ENCODE data around the gene MRPS18B.

The MRPS18B gene

DNA sequence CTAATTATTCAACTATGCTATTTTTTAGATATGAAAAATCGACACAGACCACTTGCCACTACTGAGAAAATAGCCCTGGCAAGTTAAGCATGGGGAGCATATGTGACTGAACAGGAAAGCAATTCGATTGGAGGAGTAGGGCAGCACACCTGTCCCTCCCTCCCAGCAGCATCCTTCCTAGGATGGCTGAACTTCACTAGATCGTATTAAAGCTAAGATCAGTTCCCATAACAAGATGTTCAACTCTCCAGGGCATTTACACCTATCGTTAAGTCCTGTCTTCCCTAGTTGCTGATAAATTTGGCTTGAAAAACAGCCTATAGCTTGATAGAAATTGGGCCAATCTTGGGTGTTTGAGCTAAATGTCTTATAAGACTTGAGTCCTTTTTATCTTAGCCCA lies 7.6 kb upstream of the MRPS18B start:
- Mint-ChIP-seq H3K27me3 (ENCODE audit: low read depth, poor library complexity) (peaks cover under 1% of the 10 kb centered on the region), H3K9me3 (no peaks in the 10 kb centered on the region), H3K27ac (peak overlapping the region; percentile 43), H3K4me3 (no peak overlapping the region), H3K36me3 (ENCODE audit: low read depth) (peaks cover 64% of the 10 kb centered on the region), H3K4me1 (peaks cover 64% of the 10 kb centered on the region)
- TF ChIP-seq, protein P1, sequence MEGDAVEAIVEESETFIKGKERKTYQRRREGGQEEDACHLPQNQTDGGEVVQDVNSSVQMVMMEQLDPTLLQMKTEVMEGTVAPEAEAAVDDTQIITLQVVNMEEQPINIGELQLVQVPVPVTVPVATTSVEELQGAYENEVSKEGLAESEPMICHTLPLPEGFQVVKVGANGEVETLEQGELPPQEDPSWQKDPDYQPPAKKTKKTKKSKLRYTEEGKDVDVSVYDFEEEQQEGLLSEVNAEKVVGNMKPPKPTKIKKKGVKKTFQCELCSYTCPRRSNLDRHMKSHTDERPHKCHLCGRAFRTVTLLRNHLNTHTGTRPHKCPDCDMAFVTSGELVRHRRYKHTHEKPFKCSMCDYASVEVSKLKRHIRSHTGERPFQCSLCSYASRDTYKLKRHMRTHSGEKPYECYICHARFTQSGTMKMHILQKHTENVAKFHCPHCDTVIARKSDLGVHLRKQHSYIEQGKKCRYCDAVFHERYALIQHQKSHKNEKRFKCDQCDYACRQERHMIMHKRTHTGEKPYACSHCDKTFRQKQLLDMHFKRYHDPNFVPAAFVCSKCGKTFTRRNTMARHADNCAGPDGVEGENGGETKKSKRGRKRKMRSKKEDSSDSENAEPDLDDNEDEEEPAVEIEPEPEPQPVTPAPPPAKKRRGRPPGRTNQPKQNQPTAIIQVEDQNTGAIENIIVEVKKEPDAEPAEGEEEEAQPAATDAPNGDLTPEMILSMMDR (IDR thresholded peaks at IDR 0.05) = no peak
- DNase-seq = no peak

DNA sequence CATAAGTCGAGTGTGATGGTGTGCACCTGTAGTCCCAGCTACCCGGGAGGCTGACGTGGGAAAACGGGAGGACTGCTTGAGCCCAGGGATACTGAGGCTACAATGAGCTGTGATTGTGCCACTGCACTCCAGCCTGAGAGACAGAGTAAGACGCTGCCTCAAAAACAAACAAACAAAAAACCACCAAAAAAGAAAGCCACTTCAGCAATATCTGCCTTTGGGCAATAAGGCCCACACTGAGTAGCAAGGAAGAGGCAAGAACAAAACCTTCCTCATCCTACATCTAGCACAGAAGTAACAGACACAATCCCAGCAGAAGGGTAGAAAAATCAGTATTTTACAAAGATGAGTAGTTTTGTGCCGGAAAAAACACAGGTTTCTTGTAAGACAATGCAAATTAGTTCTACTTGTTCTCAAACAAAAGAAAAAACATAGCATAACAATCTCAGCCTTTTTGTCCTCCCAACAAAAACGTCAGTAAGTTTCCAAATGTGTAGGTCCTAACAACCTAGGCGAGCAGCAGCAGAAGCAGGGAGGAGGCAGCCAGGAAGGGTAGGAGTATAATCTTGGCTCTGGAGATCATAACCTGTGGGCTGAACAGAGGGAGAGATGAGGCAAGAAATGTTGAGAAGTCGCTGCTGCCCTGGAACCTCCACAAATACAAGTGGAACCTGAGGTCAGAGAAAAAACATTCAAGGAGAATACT lies 6.3 kb upstream of the MRPS18B start:
- H3K9me3 Mint-ChIP-seq = no peaks in the 10 kb centered on the region
- peaks cover 64% of the 10 kb centered on the region for H3K36me3 Mint-ChIP-seq (ENCODE audit: low read depth)
- DNase-seq = no peak
- peaks cover 4% of the 10 kb centered on the region for H3K27me3 Mint-ChIP-seq (ENCODE audit: low read depth, poor library complexity)
- TF ChIP-seq, protein P1 (IDR thresholded peaks at IDR 0.05) = no peak
- peak overlapping the region; percentile 63 for H3K27ac Mint-ChIP-seq
- H3K4me3 Mint-ChIP-seq = no peak overlapping the region
- peaks cover 74% of the 10 kb centered on the region for H3K4me1 Mint-ChIP-seq

DNA sequence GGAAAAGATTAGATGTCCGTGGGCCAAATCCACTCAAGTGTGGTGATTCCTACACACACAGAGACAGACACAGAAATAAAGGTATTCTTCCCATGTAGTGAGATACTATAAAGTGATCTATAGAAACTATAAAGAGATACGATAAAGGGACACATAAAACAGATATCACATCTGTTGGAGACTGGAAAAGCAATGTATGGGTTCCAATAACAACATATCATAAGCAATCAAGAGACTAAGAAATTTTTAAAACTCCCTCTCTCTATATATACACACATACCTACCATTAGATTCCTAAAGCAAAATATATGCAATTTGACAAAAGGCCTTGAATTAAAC lies 5.8 kb upstream of the MRPS18B start:
- DNase-seq = no peak
- H3K27me3 Mint-ChIP-seq (ENCODE audit: low read depth, poor library complexity) = peaks cover 9% of the 10 kb centered on the region
- peak overlapping the region; percentile 33 for H3K27ac Mint-ChIP-seq
- H3K9me3 Mint-ChIP-seq = no peaks in the 10 kb centered on the region
- H3K4me1 Mint-ChIP-seq = peaks cover 76% of the 10 kb centered on the region
- TF ChIP-seq, protein P1 (IDR thresholded peaks at IDR 0.05) = no peak
- peak overlapping the region; percentile 10 for H3K4me3 Mint-ChIP-seq
- H3K36me3 Mint-ChIP-seq (ENCODE audit: low read depth) = peaks cover 64% of the 10 kb centered on the region

DNA sequence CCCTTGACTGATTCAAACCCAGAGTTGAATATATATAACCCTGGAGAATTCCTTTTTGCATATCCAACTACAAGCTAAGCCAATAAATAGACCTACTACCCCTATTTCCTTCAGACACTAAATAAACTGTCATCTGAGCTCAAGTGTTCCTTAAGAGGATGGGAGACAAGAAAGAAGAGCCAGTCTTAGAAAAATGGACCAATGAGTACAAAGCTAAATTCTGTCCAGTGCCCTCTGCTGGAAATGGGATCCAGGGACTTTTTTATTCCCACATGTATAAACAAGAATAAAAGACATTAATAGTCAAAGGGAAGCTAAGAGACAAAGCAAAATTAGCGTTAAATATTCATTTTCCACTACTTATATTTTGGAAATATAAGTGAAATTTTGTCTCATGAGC lies 5.4 kb upstream of the MRPS18B start:
- no peaks in the 10 kb centered on the region for H3K9me3 Mint-ChIP-seq
- no peak overlapping the region for H3K27ac Mint-ChIP-seq
- peaks cover 79% of the 10 kb centered on the region for H3K4me1 Mint-ChIP-seq
- peaks cover 11% of the 10 kb centered on the region for H3K27me3 Mint-ChIP-seq (ENCODE audit: low read depth, poor library complexity)
- DNase-seq = no peak
- H3K4me3 Mint-ChIP-seq = peak overlapping the region; percentile 10
- peaks cover 64% of the 10 kb centered on the region for H3K36me3 Mint-ChIP-seq (ENCODE audit: low read depth)
- TF ChIP-seq, protein P1 (IDR thresholded peaks at IDR 0.05) = no peak

DNA sequence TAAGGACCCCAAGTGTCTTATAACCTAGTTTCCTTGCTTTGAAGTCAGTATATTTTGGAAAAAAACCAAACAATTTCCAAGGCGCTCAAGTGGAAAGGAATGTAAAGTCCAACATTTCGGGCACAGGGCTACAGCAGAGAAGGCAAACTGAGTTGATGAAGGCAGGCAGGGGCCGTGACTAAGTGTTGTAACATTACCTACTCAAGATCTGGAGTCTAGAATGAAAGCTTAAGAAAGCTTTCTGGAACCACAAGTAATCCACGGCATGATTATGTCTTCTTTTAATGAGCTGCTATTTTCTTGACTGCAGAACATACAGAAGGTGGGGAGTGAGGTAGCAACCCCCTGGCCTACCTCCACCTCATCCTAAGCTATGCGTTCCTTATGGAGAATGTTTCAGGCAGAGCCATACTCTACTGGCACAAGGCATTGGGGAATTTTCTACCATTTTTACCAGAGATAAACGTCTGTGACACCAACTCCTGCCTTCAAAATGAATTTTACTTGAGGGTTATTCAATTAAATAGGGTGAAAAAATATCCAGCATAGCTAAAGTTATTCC lies 4.9 kb upstream of the MRPS18B start:
- Mint-ChIP-seq H3K27me3 (ENCODE audit: low read depth, poor library complexity) (peaks cover 11% of the 10 kb centered on the region), H3K4me3 (peak overlapping the region; percentile 100), H3K36me3 (ENCODE audit: low read depth) (peaks cover 59% of the 10 kb centered on the region), H3K27ac (peak overlapping the region; percentile 58), H3K4me1 (peaks cover 80% of the 10 kb centered on the region), H3K9me3 (no peaks in the 10 kb centered on the region)
- peak; percentile 18 for DNase-seq
- TF ChIP-seq, protein P1 (IDR thresholded peaks at IDR 0.05) = no peak
